Colonic mucosa (tissue), 4 donors: Measurements from ENCODE around the gene IL21R. TPM values are rescaled to one million over a fixed set of nuclear protein-coding genes. Genes with fewer than 3 reads are reported as not detected.

Experiments used
- DNase-seq: peaks from one replicate; pipeline ENCODE4 v3.0.0-alpha.2; 2020
- H3K27ac ChIP-seq: fragments of 200-600 bp; one replicate; pipeline ENCODE4 v1.8.0; 2021
- H3K27me3 ChIP-seq: fragments of 200-600 bp; one replicate; pipeline ENCODE4 v1.8.0; 2021
- H3K36me3 ChIP-seq: fragments of 200-600 bp; one replicate; pipeline ENCODE4 v1.8.0; 2021
- H3K4me1 ChIP-seq: fragments of 200-600 bp; one replicate; pipeline ENCODE4 v1.8.0; 2021; ENCODE audit warnings: mild to moderate bottlenecking
- H3K4me3 ChIP-seq: fragments of 200-600 bp; one replicate; pipeline ENCODE4 v1.8.0; 2021
- H3K9ac ChIP-seq, 2 donors: one replicate each; pipeline ENCODE4 v1.7.0; 2013; ENCODE audit warnings: control low read depth in 2 of 2, low read depth in 2 of 2, low read length in 2 of 2
- H3K9me3 ChIP-seq: fragments of 200-600 bp; one replicate; pipeline ENCODE4 v1.8.0; 2021
- CTCF ChIP-seq: fragments of 200-600 bp; IDR thresholded peaks from one replicate; pipeline ENCODE4 v1.8.0; 2022; ENCODE audit warnings: antibody characterized with exemption, mild to moderate bottlenecking
- intact Hi-C: fragments of 100-400 bp; cut with DNase I; formaldehyde crosslinking; loops from one replicate; pipeline ENCODE4 v1.14.1; 2022
- total RNA-seq, 2 donors: library from RNA; stranded (reverse); fragmentation: NEBNext Ultra II Directional in 1 of 2; extraction: Animal tissue kit (Norgen Biotek cat#: 25700) in 1 of 2; gene quantifications; one replicate each; pipeline ENCODE4 v1.2.1, GENCODE V29; 2021
- donor health status: healthy.
- donor health status: DM: no; HTN: no; CAD: no.
- donor health status: DM: no; HTN: no; CAD: no.

Gene IL21R
- total RNA-seq, 2 donors from 2014 or later = 0.56 to 0.91 TPM

GRCh38 chr16:27492588-27492979 lies 90.6 kb downstream of the IL21R start:
- no peak overlapping the region for H3K9ac ChIP-seq
- H3K9me3 ChIP-seq = no peaks in the 10 kb centered on the region
- TF ChIP-seq CTCF = no peak
- H3K36me3 ChIP-seq = peaks cover 15% of the 10 kb centered on the region
- intact Hi-C loops = no loop called here
- no peak overlapping the region for H3K27ac ChIP-seq
- no peaks in the 10 kb centered on the region for H3K27me3 ChIP-seq
- DNase-seq = no peak
- H3K4me3 ChIP-seq = no peak overlapping the region
- H3K4me1 ChIP-seq = no peaks in the 10 kb centered on the region

GRCh38 chr16:27495191-27495590 lies 93.2 kb downstream of the IL21R start:
- no peak for DNase-seq
- Histone ChIP-seq H3K27ac (no peak overlapping the region), H3K27me3 (no peaks in the 10 kb centered on the region), H3K9ac (no peak overlapping the region), H3K36me3 (peaks cover 20% of the 10 kb centered on the region), H3K4me3 (no peak overlapping the region), H3K9me3 (no peaks in the 10 kb centered on the region), H3K4me1 (no peaks in the 10 kb centered on the region)
- no peak for TF ChIP-seq CTCF
- intact Hi-C loops = no loop called here

- peaks cover 40% of the 10 kb centered on the region for H3K36me3 ChIP-seq
- no peak for TF ChIP-seq CTCF
- no peaks in the 10 kb centered on the region for H3K9me3 ChIP-seq
- no peak for DNase-seq
- no peak overlapping the region for H3K4me3 ChIP-seq
- no peak overlapping the region for H3K9ac ChIP-seq
- H3K27ac ChIP-seq = no peak overlapping the region
- no peaks in the 10 kb centered on the region for H3K27me3 ChIP-seq
- no peaks in the 10 kb centered on the region for H3K4me1 ChIP-seq
- intact Hi-C loops = no loop called here
Observed at GRCh38 chr16:27498031-27498825, 96.3 kb downstream of the IL21R start.

DNA sequence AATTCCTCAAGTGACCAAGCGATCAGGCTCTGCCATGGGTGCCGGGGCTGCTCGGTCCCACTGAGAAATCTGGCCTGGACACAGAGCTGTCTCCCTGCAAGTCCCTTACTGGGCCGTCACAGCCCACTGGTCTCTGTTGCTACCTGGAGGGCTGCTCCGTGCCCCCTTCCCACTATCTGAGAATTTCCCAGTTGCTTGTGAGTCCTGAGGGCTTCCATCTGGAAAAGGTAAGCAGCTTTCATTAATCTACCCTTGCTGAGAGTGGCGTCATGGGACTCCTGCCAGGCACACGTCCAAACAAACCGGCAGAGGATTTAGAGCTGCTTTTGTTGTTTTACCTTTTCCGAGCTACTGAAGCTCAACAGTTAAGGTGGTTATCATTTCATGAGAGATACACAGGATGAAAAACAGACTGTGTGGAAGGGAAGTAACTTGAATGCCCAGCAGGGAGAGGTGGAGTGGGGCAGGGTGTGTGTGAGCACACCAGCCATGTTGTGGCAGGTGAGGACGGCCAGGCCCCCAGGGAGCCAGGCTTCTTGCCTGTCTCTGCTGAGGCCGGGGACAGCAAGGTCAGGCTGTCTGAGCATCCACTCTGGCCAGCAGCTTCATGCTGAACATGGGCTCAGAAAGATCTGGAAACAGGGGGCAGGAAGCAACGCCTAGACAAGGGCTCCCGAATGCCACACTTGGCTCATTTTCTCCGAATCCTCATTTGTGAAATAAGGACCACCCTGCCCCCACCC lies 97.1 kb downstream of the IL21R start:
- peaks cover 48% of the 10 kb centered on the region for H3K36me3 ChIP-seq
- H3K27me3 ChIP-seq = no peaks in the 10 kb centered on the region
- intact Hi-C loops = no loop called here
- TF ChIP-seq CTCF = no peak
- no peak overlapping the region for H3K4me3 ChIP-seq
- DNase-seq = no peak
- H3K4me1 ChIP-seq = no peaks in the 10 kb centered on the region
- H3K27ac ChIP-seq = no peak overlapping the region
- H3K9me3 ChIP-seq = no peaks in the 10 kb centered on the region
- H3K9ac ChIP-seq = no peak overlapping the region

DNA sequence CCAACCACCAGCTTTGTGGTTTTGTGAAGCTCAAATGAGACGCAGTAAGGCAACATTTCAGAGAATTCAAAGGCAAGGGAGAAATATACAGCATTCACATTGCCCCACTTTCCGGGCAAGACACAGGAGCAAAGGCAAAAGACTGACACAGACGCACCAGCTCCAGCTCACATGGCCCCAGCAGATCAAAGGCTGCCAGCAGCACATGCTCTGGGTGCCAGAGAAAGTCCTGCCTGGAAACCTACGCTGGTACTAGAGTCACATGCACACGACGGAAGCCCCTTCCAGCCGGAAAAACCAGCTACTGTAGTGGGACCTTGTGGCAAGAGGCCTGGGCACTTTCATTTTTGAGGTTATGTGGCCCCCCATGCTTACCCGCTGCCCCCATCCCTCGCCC lies 97.7 kb downstream of the IL21R start:
- H3K27me3 ChIP-seq = no peaks in the 10 kb centered on the region
- DNase-seq = no peak
- H3K36me3 ChIP-seq = peaks cover 50% of the 10 kb centered on the region
- H3K27ac ChIP-seq = no peak overlapping the region
- no peak for TF ChIP-seq CTCF
- no peaks in the 10 kb centered on the region for H3K9me3 ChIP-seq
- H3K4me1 ChIP-seq = no peaks in the 10 kb centered on the region
- H3K9ac ChIP-seq = no peak overlapping the region
- intact Hi-C loops = no loop called here
- H3K4me3 ChIP-seq = no peak overlapping the region
